Stimulated activated CD8-positive, alpha-beta memory T cell treated with anti-CD3 and anti-CD28 coated beads, Interleukin-2, amount 100 ng/mL, for 1 hour (primary cell): Measurements from ENCODE around the gene NSD2.
"Not testable (repeated sequence)": the region's sequence is repeated elsewhere in the genome, so short reads cannot be mapped to it uniquely, and the experiment has no call there.

Experiments
- DNase-seq, 2 donors: peaks; one replicate each; pipeline ENCODE4 v3.0.0-alpha.2; 2020; ENCODE audit warnings: low read depth in 2 of 2

Gene NSD2

DNA sequence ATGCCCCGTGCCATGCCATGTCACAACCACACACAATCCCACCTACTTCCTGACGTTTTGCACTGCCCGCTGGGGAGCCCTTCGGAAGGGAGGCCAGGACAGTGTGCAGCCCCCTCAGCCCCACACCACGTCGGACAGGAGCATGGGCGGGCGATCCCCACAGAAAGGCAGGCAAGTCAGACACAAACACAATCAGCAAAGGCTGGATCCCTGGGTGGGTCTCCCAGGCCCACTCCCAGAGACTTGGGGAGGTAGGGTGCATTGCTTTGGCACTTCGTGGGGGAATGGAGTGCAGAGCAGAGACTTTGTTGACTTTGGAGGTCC, 29.3 kb upstream of the NSD2 start:
- DNase-seq, result no peak

DNA sequence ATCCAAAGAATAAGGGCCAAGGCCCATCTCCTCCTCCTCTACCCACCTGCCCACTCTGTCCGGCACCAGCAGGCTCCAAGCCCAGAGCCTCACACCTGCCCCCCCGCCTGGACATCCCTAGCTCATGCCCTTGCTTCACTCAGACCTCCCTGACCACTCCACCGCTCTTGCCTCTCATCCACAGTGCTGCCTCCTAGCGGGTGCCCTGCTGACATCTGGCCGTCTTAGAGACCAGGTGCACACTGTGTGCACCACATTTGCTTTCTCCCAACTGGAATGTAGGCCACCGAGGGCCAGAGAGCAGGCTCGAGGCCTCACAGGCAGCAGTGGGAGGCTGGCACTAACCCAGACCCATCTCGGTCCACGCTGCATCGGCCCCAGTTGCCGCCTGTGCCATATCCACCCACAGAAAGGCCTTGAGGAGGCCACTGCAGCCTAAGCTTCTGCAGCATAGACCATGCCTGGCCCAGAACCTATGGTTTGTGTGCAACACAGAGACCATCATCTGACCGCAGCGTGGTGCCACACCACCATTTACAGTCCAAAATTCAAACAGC, 28.8 kb upstream of the NSD2 start:
- DNase-seq, result no peak

DNA sequence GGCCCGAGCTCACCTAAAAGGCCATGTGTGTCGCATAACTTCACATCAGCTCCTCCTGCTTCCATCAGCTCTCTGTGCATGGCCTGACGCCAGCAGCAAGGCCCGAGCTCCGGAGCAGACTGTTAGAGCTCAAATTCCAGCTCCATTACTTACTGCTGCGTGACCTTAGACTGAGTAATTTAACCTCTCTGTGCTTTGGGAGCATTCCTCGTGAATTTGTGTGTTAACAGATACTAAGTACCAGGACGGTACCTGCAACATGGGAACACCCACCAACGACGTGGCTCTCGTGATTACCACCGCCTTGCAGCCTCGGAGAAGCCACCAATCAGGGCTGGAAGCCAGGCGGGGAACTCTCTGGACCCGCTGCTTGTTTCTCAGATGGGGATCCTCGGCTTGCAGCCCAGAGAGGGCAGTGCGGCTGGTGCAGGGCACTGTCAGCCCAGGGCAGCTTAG, 28.2 kb upstream of the NSD2 start:
- DNase-seq, result no peak

DNA sequence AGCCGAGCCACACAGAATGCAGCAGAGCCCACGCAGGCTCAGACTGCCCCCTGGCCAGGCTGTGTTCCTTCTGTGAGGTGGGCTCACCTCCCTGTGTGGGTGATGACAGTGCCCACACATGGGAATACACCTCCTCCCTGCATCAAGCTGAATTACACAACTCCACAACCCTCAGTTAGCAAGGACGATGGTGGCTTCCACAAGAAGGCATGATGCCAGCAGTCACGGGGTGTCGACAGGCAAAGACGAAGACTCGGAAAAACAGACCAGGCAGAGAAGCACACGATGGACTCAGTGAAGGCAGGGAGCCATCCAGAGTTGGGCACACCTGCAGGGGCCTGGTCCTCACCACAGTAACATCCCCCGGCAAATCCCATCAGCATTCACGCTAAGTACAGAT, 27.3 kb upstream of the NSD2 start:
- DNase-seq, result no peak

DNA sequence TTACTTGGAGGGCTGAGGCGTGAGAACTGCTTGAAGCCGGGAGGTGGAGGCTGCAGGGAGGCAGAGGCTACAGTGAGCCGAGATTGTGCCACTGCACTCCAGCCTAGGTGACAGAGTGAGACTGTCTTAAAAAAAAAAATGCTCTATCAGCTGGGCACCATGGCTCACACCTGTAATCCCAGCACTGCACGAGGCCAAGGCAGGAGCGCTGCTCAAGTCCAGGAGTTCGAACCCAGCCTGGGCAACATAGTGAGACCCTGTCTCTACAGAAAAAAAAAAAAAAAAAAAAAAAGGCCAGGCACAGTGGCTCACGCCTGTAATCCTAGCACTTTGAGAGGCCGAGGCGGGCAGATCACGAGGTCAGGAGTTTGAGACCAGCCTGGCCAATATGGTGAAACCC, 26.6 kb upstream of the NSD2 start:
- DNase-seq, result not testable (repeated sequence)

DNA sequence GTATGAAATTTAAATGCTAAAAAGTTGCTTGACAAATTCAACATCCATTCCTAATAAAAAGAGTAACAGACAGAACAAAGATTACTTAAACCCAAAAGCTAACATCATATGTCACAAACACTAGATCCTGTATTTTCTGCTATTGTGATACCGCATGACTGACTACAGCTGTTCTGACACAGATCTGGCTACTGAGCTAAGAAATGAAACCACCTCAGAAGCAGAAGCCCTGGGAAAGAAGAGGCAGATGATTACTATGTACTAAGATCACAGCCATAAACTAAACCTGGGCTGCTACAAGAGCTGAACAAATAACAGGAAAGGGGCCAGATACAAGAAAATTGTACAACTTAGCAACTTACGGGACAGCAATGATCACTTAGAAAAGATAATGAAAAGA, 24.6 kb upstream of the NSD2 start:
- DNase-seq, result no peak

DNA sequence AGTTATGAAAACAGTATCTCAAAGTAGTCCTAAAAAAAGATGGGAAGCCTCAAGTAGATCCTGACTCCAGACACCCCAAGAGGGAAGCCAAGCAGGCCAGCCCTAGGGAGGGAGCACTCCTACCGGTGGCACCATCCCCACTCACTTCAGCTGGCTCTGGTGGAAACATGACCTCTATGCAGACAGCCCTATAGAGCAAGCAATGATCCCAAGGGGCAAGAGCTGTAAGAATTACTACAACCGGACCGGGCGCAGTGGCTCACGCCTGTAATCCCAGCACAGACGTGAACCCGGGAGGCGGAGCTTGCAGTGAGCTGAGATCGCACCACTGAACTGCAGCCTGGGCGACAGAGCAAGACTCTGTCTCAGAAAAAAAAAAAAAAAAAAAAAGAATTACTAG, 20.9 kb upstream of the NSD2 start:
- DNase-seq, result no peak

DNA sequence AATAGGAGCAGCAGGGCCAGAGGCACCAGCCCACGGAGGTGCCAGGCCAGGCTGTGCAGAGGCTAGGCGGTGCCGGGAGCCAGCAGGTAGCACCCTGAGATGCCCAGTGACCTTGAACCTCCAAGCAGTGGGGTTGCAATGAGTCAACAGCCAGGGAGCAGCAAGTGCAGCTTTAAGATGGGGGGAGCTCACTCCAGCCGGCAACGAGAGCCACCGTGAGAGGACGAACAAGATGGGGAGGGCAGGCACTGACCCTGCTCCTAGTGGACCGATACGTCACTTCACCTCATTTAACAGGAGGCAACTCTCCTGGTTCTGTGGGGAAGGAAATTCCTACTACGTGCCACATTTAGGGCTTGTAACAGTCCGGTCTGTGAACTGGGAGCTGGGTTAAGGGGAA, 20.0 kb upstream of the NSD2 start:
- no peak for DNase-seq

DNA sequence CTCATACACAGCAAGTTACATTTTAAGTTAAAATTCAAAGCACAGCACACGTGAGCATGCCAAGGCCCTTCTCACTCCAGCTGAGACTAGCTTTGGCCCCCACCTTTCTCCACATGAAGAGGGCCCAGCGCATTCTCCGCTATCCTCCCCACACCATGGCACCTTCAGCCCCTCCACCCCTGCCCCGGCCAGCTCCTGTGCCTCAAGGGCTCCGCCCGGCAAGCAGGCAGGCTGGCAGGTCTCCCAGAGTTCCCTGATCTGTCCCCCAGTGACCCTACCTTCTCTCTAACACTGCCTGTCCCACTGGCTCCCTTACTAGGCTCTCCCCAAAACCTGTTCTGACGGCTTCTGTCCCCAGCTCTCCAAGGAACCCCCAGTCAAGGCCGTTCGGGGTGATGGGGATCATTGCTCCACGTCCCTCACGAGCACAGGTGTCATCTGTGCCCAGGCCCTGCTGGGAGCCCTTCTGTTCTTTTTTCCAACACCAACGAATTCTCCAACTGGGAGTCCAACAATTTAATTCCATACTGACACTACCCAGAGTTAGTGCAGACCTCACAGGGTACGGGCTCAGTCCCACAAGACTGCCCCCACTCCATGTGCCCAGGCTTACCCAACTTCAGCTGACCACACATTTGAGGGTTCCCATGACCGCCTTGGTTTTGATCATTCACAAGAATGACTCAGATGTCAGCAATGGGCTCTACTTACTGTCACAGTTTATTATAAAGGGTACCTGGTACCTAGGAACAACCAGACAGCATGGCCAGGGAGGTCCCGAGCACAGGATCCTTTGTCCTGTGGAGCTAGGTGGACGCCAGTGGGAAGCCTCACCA, 19.4 kb upstream of the NSD2 start:
- no peak for DNase-seq

DNA sequence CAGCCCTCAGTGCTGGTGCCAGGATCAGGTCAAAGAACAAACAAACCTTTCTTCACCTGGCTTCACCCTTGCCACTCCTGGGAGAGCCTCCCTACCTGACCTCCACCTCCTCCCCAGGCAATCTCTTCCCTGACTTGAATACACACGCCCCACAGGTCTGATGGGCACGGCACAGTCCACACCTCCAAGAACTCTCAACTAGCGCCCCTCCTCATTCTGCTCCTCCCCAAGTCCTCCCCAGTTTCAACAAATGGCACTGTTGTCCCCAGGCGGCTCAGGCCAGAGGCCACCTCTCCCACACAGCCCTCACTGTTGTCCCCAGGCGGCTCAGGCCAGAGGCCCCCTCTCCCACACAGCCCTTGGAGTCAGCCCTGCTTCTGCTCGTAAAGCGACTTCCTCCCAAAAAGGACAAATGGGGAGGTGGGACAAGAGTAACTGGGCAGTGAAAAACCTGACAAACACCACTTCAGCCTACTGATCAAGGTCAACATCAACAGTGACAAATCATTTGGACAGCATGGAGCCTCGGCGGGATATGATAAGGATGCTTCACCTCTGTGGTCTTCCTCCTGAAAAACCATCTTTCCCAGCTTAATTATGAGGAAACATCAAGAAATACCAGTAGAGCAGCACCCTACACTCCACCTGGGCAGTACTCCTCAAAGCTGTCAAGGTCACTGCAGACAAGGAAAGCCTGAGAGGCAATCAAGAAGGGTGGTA, 18.1 kb upstream of the NSD2 start:
- no peak for DNase-seq

DNA sequence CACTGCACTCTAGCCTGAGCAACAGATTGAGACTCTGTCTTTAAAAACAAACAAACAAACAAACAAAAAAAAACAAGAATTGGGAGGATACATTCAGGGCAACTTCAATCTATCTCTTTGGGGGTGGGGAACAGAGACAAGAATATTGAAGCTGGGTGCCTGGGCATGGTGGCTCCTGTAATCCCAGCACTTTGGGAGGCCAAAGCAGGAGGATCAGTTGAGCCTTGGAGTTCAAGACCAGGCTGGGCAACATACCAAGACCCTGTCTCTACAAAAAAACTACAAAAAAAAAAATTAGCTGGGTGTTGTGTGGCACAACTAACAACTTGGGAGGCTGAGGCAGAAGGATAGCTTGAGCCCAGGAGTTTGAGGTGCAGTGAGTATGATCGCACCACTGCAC, 16.4 kb upstream of the NSD2 start:
- DNase-seq, result no peak

DNA sequence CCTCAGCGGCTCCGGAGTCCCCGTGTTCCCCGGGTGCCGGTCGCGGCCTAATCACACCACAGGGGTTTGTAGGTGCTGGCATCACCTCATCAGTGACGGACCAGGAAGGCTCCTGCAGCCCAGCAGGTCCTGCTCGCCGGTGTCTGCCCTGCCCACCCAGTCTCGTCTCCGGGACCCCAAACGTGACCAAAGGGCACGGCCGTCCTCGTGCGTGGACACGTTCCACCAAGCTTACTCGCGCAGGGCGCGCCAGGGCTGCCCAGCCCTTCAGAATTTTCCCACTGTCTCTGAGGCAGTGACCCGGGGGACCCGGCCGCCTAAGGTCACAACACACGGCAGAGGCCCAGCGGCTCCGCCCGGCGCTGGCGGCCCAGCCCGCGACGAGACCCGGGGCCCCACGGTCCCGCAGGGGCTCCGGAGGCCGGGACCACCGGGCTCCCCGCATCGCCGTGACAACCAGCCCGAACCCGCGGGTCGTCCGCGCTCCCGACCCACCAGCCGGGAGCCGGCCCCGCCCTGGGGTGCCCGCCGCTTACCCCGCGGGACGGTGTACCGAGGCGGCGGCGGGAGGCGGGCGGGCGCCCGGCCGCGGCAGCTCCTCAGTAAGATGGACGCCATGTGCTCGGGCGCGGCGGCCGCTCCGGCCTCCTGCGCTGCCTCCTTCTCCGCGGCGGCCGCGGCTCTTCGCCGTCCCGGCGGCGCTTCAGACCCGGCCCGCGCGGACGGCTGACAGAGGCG, 15.7 kb upstream of the NSD2 start:
- no peak for DNase-seq

DNA sequence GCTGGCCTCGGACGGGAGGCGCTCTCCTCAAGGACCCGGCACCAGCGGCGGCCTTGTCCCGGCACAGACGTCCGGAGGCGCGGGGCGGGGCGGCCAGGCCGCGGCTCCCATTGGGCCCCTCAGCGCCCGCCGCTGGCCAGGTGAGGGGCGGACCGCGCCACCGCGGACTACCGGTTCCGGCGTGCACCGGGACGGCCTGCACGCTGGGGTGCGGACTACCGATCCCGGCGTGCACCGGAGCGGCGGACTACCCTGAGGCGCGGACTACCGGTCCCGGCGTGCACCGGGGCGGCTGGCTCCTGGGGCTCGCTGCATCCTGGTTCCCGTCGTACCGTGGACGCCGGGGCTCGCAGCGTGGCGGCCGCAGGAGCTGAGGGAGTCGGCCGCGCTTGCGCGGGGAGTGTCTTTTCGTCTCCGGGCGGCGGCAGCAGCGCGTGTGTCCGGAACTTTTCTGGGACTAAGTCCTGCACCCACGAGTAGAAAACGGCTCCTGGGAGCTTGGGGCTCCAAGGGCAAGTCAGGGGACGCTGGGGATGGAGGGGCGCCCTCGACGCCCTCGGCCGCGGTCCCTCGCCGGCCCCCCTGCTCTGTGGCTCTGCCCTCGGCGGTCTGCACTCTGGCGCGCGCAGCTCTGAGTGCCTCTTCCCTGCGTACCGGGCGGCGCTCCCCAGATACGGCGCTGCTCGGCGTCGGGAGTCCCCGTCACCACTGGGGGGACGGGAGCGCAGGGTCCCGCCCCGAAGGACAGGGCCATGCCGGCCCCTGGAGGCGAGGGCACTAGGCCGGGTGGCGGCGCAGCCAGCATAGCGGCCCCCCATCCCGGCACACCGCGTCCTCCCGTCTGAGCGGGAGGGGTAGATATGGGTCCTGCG, 14.9 kb upstream of the NSD2 start, which contains the start of gene LETM1:
TSS of gene LETM1 (minus strand) at position 86 of the 872 bp plus-strand sequence. CDS start 206 bp downstream, outside the sequence.
- peak; percentile 81 to 85 for DNase-seq

DNA sequence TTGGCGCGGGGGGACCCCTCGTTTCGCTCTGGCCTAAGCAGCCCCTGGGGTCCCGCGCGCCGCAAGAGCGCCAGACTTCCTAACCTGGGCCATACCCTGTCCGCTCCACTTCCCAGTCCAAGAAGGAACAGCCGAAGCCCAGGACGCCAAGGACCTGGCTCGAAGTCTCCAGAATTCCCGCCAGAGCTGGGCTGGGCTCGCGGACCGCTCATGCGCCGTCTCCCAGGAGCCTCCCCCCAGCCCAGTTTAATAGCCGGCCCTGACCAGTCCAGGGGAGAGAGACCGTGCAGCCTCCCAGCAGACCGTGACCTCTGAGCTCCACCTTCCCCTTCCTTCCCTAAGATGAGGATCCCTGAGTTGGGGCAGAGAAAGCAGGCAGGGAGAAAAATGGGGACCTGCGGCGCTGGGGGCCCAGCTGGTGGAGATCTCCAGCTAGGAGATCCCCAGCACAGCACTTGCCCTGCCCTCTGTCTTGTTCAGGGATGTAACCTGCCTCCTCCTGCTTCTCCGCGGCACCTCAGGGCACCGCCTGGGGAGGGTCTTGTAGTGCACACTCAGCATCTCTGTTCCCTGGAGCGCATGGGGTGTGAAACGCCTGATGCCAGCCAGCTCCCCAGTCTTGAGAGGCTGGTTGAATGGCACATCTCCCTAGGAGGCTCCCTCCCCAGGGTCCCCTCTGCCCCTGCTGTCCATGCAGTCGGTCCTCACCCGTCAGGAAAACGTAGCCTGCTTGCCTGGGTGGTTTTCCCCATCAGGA, 14.1 kb upstream of the NSD2 start:
- DNase-seq, result no peak

DNA sequence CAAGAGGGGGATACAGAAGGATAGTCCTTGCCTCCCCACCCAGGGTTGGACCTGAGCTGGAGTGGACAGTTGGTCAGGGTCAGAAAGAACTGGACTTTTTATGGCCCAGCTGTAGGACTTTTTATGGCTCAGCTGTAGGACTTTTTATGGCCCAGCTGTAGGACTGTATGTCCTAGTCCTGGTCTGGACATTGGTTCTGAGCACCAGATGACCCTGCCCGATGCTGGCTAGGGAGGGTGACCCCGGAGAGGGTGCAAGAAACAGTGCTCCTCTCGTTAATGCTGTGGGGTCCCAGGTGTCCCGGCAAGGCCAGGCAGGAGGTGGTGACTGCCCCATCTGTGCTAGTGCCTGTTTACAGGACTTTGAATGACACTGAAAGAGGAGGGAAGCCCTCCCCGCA, 13.3 kb upstream of the NSD2 start:
- no peak for DNase-seq

DNA sequence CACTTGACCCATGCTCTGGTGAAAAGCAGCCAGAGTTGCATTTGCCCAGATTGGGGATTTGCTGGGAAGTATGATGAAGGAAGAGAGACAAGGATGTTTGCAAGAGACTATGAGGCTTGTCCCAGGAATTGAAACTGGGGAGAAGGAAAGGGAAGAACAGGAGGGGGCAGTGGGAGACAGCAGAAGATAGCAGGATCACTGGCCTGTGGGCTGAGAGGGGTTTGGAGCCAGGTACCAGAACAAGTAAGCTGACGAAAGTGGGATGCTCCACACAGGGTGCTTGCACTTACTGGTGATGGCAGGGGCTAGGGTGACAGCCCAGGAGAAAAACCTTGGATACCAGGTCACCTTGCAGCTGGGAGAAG, 11.8 kb upstream of the NSD2 start:
- DNase-seq, result no peak

DNA sequence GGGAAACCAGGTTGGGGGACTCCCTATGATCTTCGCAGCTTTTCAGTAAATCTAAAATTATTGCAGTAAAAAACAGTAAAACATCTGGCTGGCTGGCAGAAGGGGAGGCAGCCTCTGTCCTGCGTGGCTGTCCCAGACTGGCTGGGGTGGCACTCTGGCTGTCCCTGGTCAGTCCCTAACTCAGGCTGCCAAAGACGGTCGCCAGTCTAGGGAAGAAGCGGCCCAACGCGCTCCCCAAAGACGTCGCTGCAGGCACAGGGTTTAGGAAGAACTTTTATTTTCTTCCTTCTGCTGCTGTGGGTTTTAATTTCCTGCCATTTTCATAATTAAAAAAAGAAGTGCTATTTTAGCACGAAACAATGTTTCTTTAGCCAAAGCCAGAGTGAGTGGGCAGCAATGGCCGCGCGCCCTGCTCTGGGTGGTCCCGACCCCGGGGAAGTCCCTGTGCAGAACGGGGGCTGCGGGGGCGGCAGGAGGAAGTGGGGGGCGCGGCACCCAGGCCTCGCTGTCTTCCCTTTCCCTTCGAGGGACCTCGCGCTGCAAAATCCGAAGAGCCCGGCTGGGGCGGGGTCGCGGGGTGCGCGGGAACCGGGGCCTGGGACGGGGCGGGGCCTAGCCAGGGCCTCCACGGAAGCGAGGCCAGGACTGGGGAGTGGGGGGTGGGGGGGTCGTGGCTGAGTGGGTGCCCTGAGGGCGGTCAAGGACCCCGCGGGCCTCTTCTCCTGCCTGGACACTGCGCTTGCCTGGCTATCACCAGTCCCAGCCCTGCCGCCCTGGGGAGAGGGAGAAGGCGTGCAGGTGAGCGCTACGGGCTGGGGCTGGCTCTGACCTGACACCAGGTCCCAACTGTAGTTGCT, 8.9 kb upstream of the NSD2 start:
- DNase-seq, result no peak

DNA sequence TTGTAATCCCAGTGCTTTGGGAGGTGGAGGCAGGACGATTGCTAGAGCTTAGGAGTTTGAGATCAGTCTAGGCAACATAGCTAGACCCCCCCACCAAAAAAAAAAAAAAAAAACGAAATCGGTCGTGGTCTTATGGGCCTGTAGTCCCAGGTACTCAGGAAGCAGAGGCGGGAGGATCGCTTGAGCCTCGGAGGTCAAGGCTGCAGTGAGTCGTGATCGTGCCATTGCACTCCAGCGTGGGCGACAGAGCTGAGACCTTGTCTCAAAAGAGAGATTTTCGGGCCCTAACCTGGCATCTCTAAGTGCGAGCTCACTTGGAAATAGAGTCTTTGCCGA, 8.3 kb upstream of the NSD2 start:
- no peak for DNase-seq

DNA sequence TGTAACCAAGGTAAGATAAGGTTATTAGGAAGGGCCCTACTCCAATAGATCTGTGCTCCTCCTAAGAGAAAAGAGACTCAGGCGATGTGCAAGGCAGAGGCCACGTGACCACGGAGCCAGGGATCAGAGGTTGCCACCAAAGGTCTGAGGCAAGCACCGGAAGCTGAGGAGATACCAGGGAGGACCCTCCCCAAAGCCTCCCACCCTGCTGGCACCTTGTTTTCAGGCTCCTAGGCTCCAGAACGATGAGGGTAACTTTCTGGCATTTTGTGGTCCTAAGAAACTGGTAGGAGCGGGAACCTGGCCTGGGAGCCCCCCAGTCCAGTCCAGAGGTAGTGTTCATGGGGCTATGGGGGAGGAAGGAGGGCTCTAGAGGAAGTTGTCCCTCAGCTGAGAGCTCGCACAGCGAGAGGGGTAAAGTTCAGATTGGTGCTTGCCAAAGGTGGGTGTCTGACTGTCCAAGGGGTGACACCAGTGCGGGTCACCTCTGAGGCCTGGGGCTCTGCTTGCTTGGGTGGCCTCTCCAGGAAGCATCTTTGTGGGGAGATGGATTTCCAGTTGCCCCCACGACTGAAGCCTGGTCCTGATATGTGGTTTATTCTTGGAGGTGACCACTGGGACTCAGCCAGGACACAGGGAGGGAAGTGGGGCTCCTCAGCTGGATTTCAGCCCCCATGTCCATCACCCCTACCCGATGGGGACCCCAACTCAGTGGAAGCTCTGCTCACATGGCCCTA, 7.7 kb upstream of the NSD2 start:
- no peak for DNase-seq
